GM23338 (cell line): ENCODE measurements around the gene ORM1. TPM values are rescaled to one million over a fixed set of nuclear protein-coding genes. Genes with fewer than 3 reads are reported as not detected.

Experiments used
- ATAC-seq: fragments of 200-7000 bp; cut with Tn5 transposase; 3 replicates; pipeline ENCODE4 v1.9.1; 2020
- DNase-seq: peaks from one replicate; pipeline ENCODE4 v3.0.0-alpha.2; 2015; ENCODE audit warnings: low spot score
- H2AFZ ChIP-seq: fragments of 200-600 bp; sonication (generic); 2 replicates; pipeline ENCODE4 v1.8.0; 2016; ENCODE audit warnings: antibody characterized with exemption, mild to moderate bottlenecking, moderate library complexity
- H3F3A ChIP-seq: fragments of 200-600 bp; sonication (generic); replicated peaks from 2 replicates; pipeline ENCODE4 v1.8.0; 2017; ENCODE audit warnings: antibody characterized with exemption, mixed run types, low read depth
- H3K27ac ChIP-seq: fragments of 200-600 bp; sonication (generic); 2 replicates; pipeline ENCODE4 v1.6.1; 2016; ENCODE audit warnings: low read depth
- H3K27me3 ChIP-seq: fragments of 200-600 bp; sonication (generic); 2 replicates; pipeline ENCODE4 v1.8.0; 2016; ENCODE audit warnings: mild to moderate bottlenecking, mixed run types, moderate library complexity; ENCODE audit not compliant: insufficient read depth
- H3K36me3 ChIP-seq: fragments of 200-600 bp; sonication (generic); 2 replicates; pipeline ENCODE4 v1.8.0; 2016; ENCODE audit warnings: mild to moderate bottlenecking; ENCODE audit not compliant: insufficient read depth
- H3K4me1 ChIP-seq: fragments of 200-600 bp; sonication (generic); 2 replicates; pipeline ENCODE4 v1.8.0; 2016; ENCODE audit warnings: mild to moderate bottlenecking, moderate library complexity; ENCODE audit not compliant: insufficient read depth
- H3K4me2 ChIP-seq: fragments of 200-600 bp; sonication (generic); 2 replicates; pipeline ENCODE4 v1.7.1; 2017; ENCODE audit warnings: mixed run types
- H3K4me3 ChIP-seq: fragments of 200-600 bp; sonication (generic); 2 replicates; pipeline ENCODE4 v1.6.1; 2016; ENCODE audit warnings: mixed run types
- H3K79me2 ChIP-seq: fragments of 200-600 bp; sonication (generic); replicated peaks from 2 replicates; pipeline ENCODE4 v1.8.0; 2017; ENCODE audit warnings: mild to moderate bottlenecking; ENCODE audit not compliant: insufficient read depth
- H3K9me2 ChIP-seq: fragments of 200-600 bp; sonication (generic); 2 replicates; pipeline ENCODE4 v1.8.0; 2017; ENCODE audit not compliant: insufficient read depth
- H4K20me1 ChIP-seq: fragments of 200-600 bp; sonication (generic); replicated peaks from 2 replicates; pipeline ENCODE4 v1.8.0; 2017; ENCODE audit warnings: mild to moderate bottlenecking; ENCODE audit not compliant: insufficient read depth
- H3K27ac Mint-ChIP-seq: 2 replicates; pipeline ENCODE4 v1.8.0; 2020; ENCODE audit warnings: inconsistent platforms, mild to moderate bottlenecking, moderate library complexity, mixed read lengths
- H3K27me3 Mint-ChIP-seq: 3 replicates; pipeline ENCODE4 v1.8.0; 2022; ENCODE audit warnings: low read depth, mild to moderate bottlenecking, moderate library complexity, mixed read lengths, inconsistent platforms; ENCODE audit not compliant: insufficient read depth, poor library complexity
- H3K36me3 Mint-ChIP-seq: 3 replicates; pipeline ENCODE4 v1.8.0; 2021; ENCODE audit warnings: low read depth, mild to moderate bottlenecking, inconsistent platforms, moderate library complexity, mixed read lengths
- H3K4me1 Mint-ChIP-seq: 3 replicates; pipeline ENCODE4 v1.8.0; 2020; ENCODE audit warnings: mild to moderate bottlenecking, inconsistent platforms, mixed read lengths
- H3K4me3 Mint-ChIP-seq: 3 replicates; pipeline ENCODE4 v1.8.0; 2021; ENCODE audit warnings: moderate library complexity, mild to moderate bottlenecking, inconsistent platforms, mixed read lengths
- H3K9me3 Mint-ChIP-seq: 3 replicates; pipeline ENCODE4 v1.8.0; 2020; ENCODE audit warnings: moderate library complexity, mild to moderate bottlenecking, inconsistent platforms, mixed read lengths
- CREB1 ChIP-seq: fragments of 250-450 bp; sonication (Bioruptor Pico); IDR thresholded peaks from 2 replicates; pipeline ENCODE4 v1.5.0; 2020; ENCODE audit warnings: low read depth, mild to moderate bottlenecking, moderate library complexity
- EZH2 ChIP-seq: fragments of 200-600 bp; sonication (generic); IDR thresholded peaks from one replicate; pipeline ENCODE4 v1.8.0; 2017; ENCODE audit warnings: antibody characterized with exemption, mild to moderate bottlenecking, low read depth; ENCODE audit not compliant: unreplicated experiment
- EZH2phosphoT487 ChIP-seq: fragments of 200-600 bp; sonication (generic); IDR thresholded peaks from one replicate; pipeline ENCODE4 v1.8.1; 2018; ENCODE audit warnings: antibody characterized with exemption; ENCODE audit not compliant: unreplicated experiment
- JUNB ChIP-seq: IDR thresholded peaks from one replicate; pipeline ENCODE4 v1.6.1; 2016; ENCODE audit warnings: antibody characterized with exemption; ENCODE audit not compliant: unreplicated experiment
- NANOG ChIP-seq: IDR thresholded peaks from 2 replicates; pipeline ENCODE4 v1.6.1; 2016; ENCODE audit warnings: antibody characterized with exemption, borderline replicate concordance
- POLR2AphosphoS5 ChIP-seq: IDR thresholded peaks from 2 replicates; pipeline ENCODE4 v1.6.1; 2016; ENCODE audit warnings: antibody characterized with exemption, low read depth
- STAT1 ChIP-seq: IDR thresholded peaks from one replicate; pipeline ENCODE4 v1.6.1; 2016; ENCODE audit warnings: antibody characterized with exemption; ENCODE audit not compliant: unreplicated experiment
- ZNF114 ChIP-seq: fragments of 250-450 bp; sonication (Bioruptor Pico); IDR thresholded peaks from 2 replicates; pipeline ENCODE4 v1.5.0; 2020; ENCODE audit warnings: mild to moderate bottlenecking, moderate library complexity
- ZNF331 ChIP-seq: fragments of 250-450 bp; sonication (Bioruptor Pico); IDR thresholded peaks from 2 replicates; pipeline ENCODE4 v1.5.0; 2020; ENCODE audit warnings: low read depth, mild to moderate bottlenecking, moderate library complexity
- polyA plus RNA-seq: library from polyadenylated mRNA; unstranded; fragments of >200 nt; fragmentation: Nextera tagmentation; extraction: Ambion mirVana; gene quantifications from 2 replicates; pipeline ENCODE4 v1.2.1, GENCODE V29; 2016
- total RNA-seq: library from RNA; depleted of rRNA; stranded (reverse); fragments of >200 nt; shearing (Covaris generic); gene quantifications from 2 replicates; pipeline ENCODE4 v1.2.3, GENCODE V29; 2014
- TF ChIP-seq, protein P1 (sequence below): fragments of 250-450 bp; sonication (Bioruptor Pico); IDR thresholded peaks from 2 replicates; pipeline ENCODE4 v1.5.0; 2020; ENCODE audit warnings: mild to moderate bottlenecking, moderate library complexity
- TF ChIP-seq, protein P2 (sequence below), 2 experiments: fragments of 200-600 bp in 1 of 2; sonication (generic) in 1 of 2; conservative IDR thresholded peaks; 2 replicates each; pipeline versions ENCODE4 v1.5.1 to v1.6.1; 2016 to 2017; ENCODE audit warnings: antibody characterized with exemption in 2 of 2, low read depth in 2 of 2, mild to moderate bottlenecking in 2 of 2, moderate library complexity in 1 of 2
- TF ChIP-seq, protein P3 (sequence below): IDR thresholded peaks from 2 replicates; pipeline ENCODE4 v1.6.1; 2016; ENCODE audit warnings: antibody characterized with exemption
- TF ChIP-seq, protein P4 (sequence below): IDR thresholded peaks from one replicate; pipeline ENCODE4 v1.6.1; 2018; ENCODE audit warnings: antibody characterized with exemption; ENCODE audit not compliant: unreplicated experiment

ORM1 gene
- total and polyA plus RNA-seq, 2 experiments from 2014 or later, result not detected

DNA sequence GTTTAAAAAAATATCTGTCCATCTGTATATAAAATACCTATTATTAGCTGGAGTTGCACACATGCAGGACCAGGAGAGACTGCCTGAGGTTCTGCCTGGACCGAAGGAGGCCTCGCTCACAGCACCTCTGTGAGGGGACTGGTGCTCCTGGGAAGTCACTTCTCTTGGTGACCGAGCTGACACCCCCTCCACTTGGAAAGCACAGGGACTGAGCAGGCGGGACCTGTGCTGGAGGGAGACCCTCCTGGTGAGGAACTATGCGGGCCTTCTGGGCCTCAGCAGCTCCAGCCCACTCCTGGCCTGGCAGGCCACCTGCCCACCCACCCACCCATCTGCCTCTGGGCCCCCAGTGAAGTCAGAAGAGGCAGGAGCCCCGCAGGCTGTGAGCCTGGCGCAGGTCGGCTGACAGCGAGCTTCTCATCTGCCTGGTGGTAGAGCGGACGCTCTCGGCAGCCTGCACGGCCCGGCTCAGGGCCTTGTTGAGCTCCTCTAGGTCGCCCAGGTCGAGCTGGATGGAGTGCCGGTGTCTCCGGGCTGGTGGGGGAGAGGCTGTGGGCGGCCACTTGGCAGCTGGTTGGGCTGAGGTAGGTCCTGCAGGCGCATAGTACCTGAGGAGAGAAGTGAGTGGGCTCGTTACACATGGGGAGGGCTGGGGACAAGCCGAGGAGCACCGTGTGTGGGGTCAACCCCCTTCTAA is 13.9 kb downstream of the ORM1 start:
- H2AFZ ChIP-seq, result no peak overlapping the region
- H3K27ac ChIP-seq, result no peak overlapping the region
- peaks cover 67% of the 10 kb centered on the region for H3K36me3 Mint-ChIP-seq
- no peaks in the 10 kb centered on the region for H4K20me1 ChIP-seq
- DNase-seq (no peak), ATAC-seq (no peak)
- 0 out of 3 replicates have a peak, but pooled peaks cover 6% of the 10 kb centered on the region for H3K9me3 Mint-ChIP-seq
- no peaks in the 10 kb centered on the region for H3K9me2 ChIP-seq
- no peak overlapping the region for H3K4me2 ChIP-seq
- H3F3A ChIP-seq, result 0 out of 2 replicates have a peak, but pooled peaks cover 4% of the 10 kb centered on the region
- H3K36me3 ChIP-seq, result no peaks in the 10 kb centered on the region
- H3K4me1 ChIP-seq, result no peaks in the 10 kb centered on the region
- no peaks in the 10 kb centered on the region for H3K27me3 ChIP-seq
- no peak overlapping the region for H3K27ac Mint-ChIP-seq
- H3K4me3 ChIP-seq, result no peak overlapping the region
- peaks cover 14% of the 10 kb centered on the region for H3K27me3 Mint-ChIP-seq
- no peak for TF ChIP-seq CREB1 (CRISPR knock-in tag)
- no peak for TF ChIP-seq ZNF114 (CRISPR knock-in tag)
- TF ChIP-seq ZNF331 (CRISPR knock-in tag), result no peak
- no peak for TF ChIP-seq EZH2
- TF ChIP-seq, protein P1, sequence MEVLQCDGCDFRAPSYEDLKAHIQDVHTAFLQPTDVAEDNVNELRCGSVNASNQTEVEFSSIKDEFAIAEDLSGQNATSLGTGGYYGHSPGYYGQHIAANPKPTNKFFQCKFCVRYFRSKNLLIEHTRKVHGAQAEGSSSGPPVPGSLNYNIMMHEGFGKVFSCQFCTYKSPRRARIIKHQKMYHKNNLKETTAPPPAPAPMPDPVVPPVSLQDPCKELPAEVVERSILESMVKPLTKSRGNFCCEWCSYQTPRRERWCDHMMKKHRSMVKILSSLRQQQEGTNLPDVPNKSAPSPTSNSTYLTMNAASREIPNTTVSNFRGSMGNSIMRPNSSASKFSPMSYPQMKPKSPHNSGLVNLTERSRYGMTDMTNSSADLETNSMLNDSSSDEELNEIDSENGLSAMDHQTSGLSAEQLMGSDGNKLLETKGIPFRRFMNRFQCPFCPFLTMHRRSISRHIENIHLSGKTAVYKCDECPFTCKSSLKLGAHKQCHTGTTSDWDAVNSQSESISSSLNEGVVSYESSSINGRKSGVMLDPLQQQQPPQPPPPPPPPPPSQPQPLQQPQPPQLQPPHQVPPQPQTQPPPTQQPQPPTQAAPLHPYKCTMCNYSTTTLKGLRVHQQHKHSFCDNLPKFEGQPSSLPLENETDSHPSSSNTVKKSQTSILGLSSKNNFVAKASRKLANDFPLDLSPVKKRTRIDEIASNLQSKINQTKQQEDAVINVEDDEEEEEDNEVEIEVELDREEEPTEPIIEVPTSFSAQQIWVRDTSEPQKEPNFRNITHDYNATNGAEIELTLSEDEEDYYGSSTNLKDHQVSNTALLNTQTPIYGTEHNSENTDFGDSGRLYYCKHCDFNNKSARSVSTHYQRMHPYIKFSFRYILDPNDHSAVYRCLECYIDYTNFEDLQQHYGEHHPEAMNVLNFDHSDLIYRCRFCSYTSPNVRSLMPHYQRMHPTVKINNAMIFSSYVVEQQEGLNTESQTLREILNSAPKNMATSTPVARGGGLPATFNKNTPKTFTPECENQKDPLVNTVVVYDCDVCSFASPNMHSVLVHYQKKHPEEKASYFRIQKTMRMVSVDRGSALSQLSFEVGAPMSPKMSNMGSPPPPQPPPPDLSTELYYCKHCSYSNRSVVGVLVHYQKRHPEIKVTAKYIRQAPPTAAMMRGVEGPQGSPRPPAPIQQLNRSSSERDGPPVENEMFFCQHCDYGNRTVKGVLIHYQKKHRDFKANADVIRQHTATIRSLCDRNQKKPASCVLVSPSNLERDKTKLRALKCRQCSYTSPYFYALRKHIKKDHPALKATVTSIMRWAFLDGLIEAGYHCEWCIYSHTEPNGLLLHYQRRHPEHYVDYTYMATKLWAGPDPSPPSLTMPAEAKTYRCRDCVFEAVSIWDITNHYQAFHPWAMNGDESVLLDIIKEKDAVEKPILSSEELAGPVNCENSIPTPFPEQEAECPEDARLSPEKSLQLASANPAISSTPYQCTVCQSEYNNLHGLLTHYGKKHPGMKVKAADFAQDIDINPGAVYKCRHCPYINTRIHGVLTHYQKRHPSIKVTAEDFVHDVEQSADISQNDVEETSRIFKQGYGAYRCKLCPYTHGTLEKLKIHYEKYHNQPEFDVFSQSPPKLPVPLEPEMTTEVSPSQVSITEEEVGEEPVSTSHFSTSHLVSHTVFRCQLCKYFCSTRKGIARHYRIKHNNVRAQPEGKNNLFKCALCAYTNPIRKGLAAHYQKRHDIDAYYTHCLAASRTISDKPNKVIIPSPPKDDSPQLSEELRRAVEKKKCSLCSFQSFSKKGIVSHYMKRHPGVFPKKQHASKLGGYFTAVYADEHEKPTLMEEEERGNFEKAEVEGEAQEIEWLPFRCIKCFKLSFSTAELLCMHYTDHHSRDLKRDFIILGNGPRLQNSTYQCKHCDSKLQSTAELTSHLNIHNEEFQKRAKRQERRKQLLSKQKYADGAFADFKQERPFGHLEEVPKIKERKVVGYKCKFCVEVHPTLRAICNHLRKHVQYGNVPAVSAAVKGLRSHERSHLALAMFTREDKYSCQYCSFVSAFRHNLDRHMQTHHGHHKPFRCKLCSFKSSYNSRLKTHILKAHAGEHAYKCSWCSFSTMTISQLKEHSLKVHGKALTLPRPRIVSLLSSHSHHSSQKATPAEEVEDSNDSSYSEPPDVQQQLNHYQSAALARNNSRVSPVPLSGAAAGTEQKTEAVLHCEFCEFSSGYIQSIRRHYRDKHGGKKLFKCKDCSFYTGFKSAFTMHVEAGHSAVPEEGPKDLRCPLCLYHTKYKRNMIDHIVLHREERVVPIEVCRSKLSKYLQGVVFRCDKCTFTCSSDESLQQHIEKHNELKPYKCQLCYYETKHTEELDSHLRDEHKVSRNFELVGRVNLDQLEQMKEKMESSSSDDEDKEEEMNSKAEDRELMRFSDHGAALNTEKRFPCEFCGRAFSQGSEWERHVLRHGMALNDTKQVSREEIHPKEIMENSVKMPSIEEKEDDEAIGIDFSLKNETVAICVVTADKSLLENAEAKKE (CRISPR knock-in tag), result no peak
- TF ChIP-seq, protein P2, sequence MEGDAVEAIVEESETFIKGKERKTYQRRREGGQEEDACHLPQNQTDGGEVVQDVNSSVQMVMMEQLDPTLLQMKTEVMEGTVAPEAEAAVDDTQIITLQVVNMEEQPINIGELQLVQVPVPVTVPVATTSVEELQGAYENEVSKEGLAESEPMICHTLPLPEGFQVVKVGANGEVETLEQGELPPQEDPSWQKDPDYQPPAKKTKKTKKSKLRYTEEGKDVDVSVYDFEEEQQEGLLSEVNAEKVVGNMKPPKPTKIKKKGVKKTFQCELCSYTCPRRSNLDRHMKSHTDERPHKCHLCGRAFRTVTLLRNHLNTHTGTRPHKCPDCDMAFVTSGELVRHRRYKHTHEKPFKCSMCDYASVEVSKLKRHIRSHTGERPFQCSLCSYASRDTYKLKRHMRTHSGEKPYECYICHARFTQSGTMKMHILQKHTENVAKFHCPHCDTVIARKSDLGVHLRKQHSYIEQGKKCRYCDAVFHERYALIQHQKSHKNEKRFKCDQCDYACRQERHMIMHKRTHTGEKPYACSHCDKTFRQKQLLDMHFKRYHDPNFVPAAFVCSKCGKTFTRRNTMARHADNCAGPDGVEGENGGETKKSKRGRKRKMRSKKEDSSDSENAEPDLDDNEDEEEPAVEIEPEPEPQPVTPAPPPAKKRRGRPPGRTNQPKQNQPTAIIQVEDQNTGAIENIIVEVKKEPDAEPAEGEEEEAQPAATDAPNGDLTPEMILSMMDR (conservative IDR thresholded peaks at IDR 0.05; ENCODE audit: low read depth in 2 of 2), result no peak
- TF ChIP-seq NANOG, result no peak
- TF ChIP-seq, protein P3, sequence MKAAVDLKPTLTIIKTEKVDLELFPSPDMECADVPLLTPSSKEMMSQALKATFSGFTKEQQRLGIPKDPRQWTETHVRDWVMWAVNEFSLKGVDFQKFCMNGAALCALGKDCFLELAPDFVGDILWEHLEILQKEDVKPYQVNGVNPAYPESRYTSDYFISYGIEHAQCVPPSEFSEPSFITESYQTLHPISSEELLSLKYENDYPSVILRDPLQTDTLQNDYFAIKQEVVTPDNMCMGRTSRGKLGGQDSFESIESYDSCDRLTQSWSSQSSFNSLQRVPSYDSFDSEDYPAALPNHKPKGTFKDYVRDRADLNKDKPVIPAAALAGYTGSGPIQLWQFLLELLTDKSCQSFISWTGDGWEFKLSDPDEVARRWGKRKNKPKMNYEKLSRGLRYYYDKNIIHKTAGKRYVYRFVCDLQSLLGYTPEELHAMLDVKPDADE, result no peak
- TF ChIP-seq EZH2phosphoT487, result no peak
- TF ChIP-seq POLR2AphosphoS5, result no peak
- no peak for TF ChIP-seq STAT1
- no peak for TF ChIP-seq JUNB
- TF ChIP-seq, protein P4, sequence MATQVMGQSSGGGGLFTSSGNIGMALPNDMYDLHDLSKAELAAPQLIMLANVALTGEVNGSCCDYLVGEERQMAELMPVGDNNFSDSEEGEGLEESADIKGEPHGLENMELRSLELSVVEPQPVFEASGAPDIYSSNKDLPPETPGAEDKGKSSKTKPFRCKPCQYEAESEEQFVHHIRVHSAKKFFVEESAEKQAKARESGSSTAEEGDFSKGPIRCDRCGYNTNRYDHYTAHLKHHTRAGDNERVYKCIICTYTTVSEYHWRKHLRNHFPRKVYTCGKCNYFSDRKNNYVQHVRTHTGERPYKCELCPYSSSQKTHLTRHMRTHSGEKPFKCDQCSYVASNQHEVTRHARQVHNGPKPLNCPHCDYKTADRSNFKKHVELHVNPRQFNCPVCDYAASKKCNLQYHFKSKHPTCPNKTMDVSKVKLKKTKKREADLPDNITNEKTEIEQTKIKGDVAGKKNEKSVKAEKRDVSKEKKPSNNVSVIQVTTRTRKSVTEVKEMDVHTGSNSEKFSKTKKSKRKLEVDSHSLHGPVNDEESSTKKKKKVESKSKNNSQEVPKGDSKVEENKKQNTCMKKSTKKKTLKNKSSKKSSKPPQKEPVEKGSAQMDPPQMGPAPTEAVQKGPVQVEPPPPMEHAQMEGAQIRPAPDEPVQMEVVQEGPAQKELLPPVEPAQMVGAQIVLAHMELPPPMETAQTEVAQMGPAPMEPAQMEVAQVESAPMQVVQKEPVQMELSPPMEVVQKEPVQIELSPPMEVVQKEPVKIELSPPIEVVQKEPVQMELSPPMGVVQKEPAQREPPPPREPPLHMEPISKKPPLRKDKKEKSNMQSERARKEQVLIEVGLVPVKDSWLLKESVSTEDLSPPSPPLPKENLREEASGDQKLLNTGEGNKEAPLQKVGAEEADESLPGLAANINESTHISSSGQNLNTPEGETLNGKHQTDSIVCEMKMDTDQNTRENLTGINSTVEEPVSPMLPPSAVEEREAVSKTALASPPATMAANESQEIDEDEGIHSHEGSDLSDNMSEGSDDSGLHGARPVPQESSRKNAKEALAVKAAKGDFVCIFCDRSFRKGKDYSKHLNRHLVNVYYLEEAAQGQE, result no peak
- no peaks in the 10 kb centered on the region for H3K79me2 ChIP-seq
- H3K4me3 Mint-ChIP-seq, result no peak overlapping the region
- peaks cover 6% of the 10 kb centered on the region for H3K4me1 Mint-ChIP-seq
